Measurements from ENCODE around the gene ABCA3.

Gene ABCA3

GRCh38 chr16:2235234-2235651 is 105.3 kb downstream of the ABCA3 start:
- Mint-ChIP-seq H3K27me3 (no peaks in the 10 kb centered on the region), H3K4me1 (ENCODE audit: low read depth) (no peaks in the 10 kb centered on the region), H3K4me3 (no peak overlapping the region), H3K36me3 (no peaks in the 10 kb centered on the region), H3K9me3 (ENCODE audit: low read depth) (no peaks in the 10 kb centered on the region), H3K27ac (no peak overlapping the region)

GRCh38 chr16:2234813-2235170 is 105.7 kb downstream of the ABCA3 start:
- no peaks in the 10 kb centered on the region for H3K4me1 Mint-ChIP-seq (ENCODE audit: low read depth)
- no peaks in the 10 kb centered on the region for H3K36me3 Mint-ChIP-seq
- H3K27ac Mint-ChIP-seq, result no peak overlapping the region
- no peak overlapping the region for H3K4me3 Mint-ChIP-seq
- no peaks in the 10 kb centered on the region for H3K27me3 Mint-ChIP-seq
- no peaks in the 10 kb centered on the region for H3K9me3 Mint-ChIP-seq (ENCODE audit: low read depth)

GRCh38 chr16:2233872-2234812 is 106.4 kb downstream of the ABCA3 start:
- Mint-ChIP-seq H3K4me1 (ENCODE audit: low read depth) (no peaks in the 10 kb centered on the region), H3K27me3 (no peaks in the 10 kb centered on the region), H3K9me3 (ENCODE audit: low read depth) (no peaks in the 10 kb centered on the region), H3K4me3 (no peak overlapping the region), H3K27ac (no peak overlapping the region), H3K36me3 (no peaks in the 10 kb centered on the region)

- H3K9me3 Mint-ChIP-seq (ENCODE audit: low read depth), result no peaks in the 10 kb centered on the region
- no peaks in the 10 kb centered on the region for H3K36me3 Mint-ChIP-seq
- H3K27ac Mint-ChIP-seq, result no peak overlapping the region
- H3K4me1 Mint-ChIP-seq (ENCODE audit: low read depth), result no peaks in the 10 kb centered on the region
- H3K27me3 Mint-ChIP-seq, result no peaks in the 10 kb centered on the region
- H3K4me3 Mint-ChIP-seq, result no peak overlapping the region
Observed at GRCh38 chr16:2233046-2233775, 107.3 kb downstream of the ABCA3 start.

GRCh38 chr16:2232094-2232990 is 108.2 kb downstream of the ABCA3 start:
- H3K9me3 Mint-ChIP-seq (ENCODE audit: low read depth), result no peaks in the 10 kb centered on the region
- H3K4me1 Mint-ChIP-seq (ENCODE audit: low read depth), result no peaks in the 10 kb centered on the region
- H3K27ac Mint-ChIP-seq, result no peak overlapping the region
- no peak overlapping the region for H3K4me3 Mint-ChIP-seq
- H3K27me3 Mint-ChIP-seq, result no peaks in the 10 kb centered on the region
- H3K36me3 Mint-ChIP-seq, result no peaks in the 10 kb centered on the region

GRCh38 chr16:2231016-2231931 is 109.3 kb downstream of the ABCA3 start:
- Mint-ChIP-seq H3K27me3 (no peaks in the 10 kb centered on the region), H3K4me3 (no peak overlapping the region), H3K27ac (no peak overlapping the region), H3K9me3 (ENCODE audit: low read depth) (no peaks in the 10 kb centered on the region), H3K4me1 (ENCODE audit: low read depth) (no peaks in the 10 kb centered on the region), H3K36me3 (no peaks in the 10 kb centered on the region)

GRCh38 chr16:2230376-2230775 is 110.2 kb downstream of the ABCA3 start:
- no peaks in the 10 kb centered on the region for H3K9me3 Mint-ChIP-seq (ENCODE audit: low read depth)
- no peak overlapping the region for H3K27ac Mint-ChIP-seq
- peaks cover 5% of the 10 kb centered on the region for H3K4me1 Mint-ChIP-seq (ENCODE audit: low read depth)

GRCh38 chr16:2229632-2230250 is 110.8 kb downstream of the ABCA3 start:
- Mint-ChIP-seq H3K4me1 (ENCODE audit: low read depth) (peaks cover 7% of the 10 kb centered on the region), H3K4me3 (no peak overlapping the region), H3K36me3 (no peaks in the 10 kb centered on the region), H3K9me3 (ENCODE audit: low read depth) (no peaks in the 10 kb centered on the region), H3K27ac (no peak overlapping the region), H3K27me3 (no peaks in the 10 kb centered on the region)

More at GRCh38 chr16:2230376-2230775, 110.2 kb downstream of the ABCA3 start:
- Mint-ChIP-seq H3K36me3 (no peaks in the 10 kb centered on the region), H3K27me3 (no peaks in the 10 kb centered on the region), H3K4me3 (no peak overlapping the region)

GRCh38 chr16:2229091-2229490 is 111.4 kb downstream of the ABCA3 start:
- Mint-ChIP-seq H3K4me3 (no peak overlapping the region), H3K4me1 (ENCODE audit: low read depth) (peaks cover 11% of the 10 kb centered on the region), H3K27ac (no peak overlapping the region), H3K36me3 (no peaks in the 10 kb centered on the region), H3K9me3 (ENCODE audit: low read depth) (no peaks in the 10 kb centered on the region), H3K27me3 (no peaks in the 10 kb centered on the region)

- Mint-ChIP-seq H3K36me3 (no peaks in the 10 kb centered on the region), H3K9me3 (ENCODE audit: low read depth) (no peaks in the 10 kb centered on the region), H3K4me3 (no peak overlapping the region), H3K27me3 (no peaks in the 10 kb centered on the region), H3K4me1 (ENCODE audit: low read depth) (peaks cover 12% of the 10 kb centered on the region), H3K27ac (no peak overlapping the region)
Observed at GRCh38 chr16:2228161-2228824, 112.2 kb downstream of the ABCA3 start.

- Mint-ChIP-seq H3K27ac (no peak overlapping the region), H3K4me3 (no peak overlapping the region), H3K27me3 (no peaks in the 10 kb centered on the region), H3K4me1 (ENCODE audit: low read depth) (peaks cover 12% of the 10 kb centered on the region), H3K36me3 (no peaks in the 10 kb centered on the region), H3K9me3 (ENCODE audit: low read depth) (no peaks in the 10 kb centered on the region)
Observed at GRCh38 chr16:2226918-2227317, 113.6 kb downstream of the ABCA3 start.

- H3K9me3 Mint-ChIP-seq (ENCODE audit: low read depth), result no peaks in the 10 kb centered on the region
- H3K36me3 Mint-ChIP-seq, result no peaks in the 10 kb centered on the region
- no peaks in the 10 kb centered on the region for H3K27me3 Mint-ChIP-seq
- no peak overlapping the region for H3K27ac Mint-ChIP-seq
- peak overlapping the region; percentile 40 for H3K4me3 Mint-ChIP-seq
- H3K4me1 Mint-ChIP-seq (ENCODE audit: low read depth), result peaks cover 12% of the 10 kb centered on the region
Observed at GRCh38 chr16:2226245-2226793, 114.2 kb downstream of the ABCA3 start.
